ENCODE measurements around the gene UMOD.

The UMOD gene

GRCh38 chr16:20313741-20314140 is 38.8 kb downstream of the UMOD start:
- no peak for TF ChIP-seq YY1 (IDR thresholded peaks at IDR 0.05; ENCODE audit: low read depth)
- no peak for TF ChIP-seq ZBTB7A (IDR thresholded peaks at IDR 0.05; ENCODE audit: low read depth)
- no peak for TF ChIP-seq EGR1 (IDR thresholded peaks at IDR 0.05)
- TF ChIP-seq CREB1 (IDR thresholded peaks at IDR 0.05; ENCODE audit: low read depth) = no peak

- no peak for TF ChIP-seq FOXM1 (IDR thresholded peaks at IDR 0.05; ENCODE audit: borderline replicate concordance, low read depth)
- no peak for TF ChIP-seq ZBTB7A (IDR thresholded peaks at IDR 0.05; ENCODE audit: low read depth)
- no peak for TF ChIP-seq TEAD4 (IDR thresholded peaks at IDR 0.05)
- no peak for TF ChIP-seq RAD21 (IDR thresholded peaks at IDR 0.05; ENCODE audit: low read depth)
- TF ChIP-seq NFIC (IDR thresholded peaks at IDR 0.05) = no peak
- no peak for TF ChIP-seq USF1 (IDR thresholded peaks at IDR 0.05)
- TF ChIP-seq YY1 (IDR thresholded peaks at IDR 0.05; ENCODE audit: low read depth) = no peak
- TF ChIP-seq MAX (IDR thresholded peaks at IDR 0.05) = no peak
- no peak for TF ChIP-seq EGR1 (IDR thresholded peaks at IDR 0.05)
- TF ChIP-seq TAF1 (IDR thresholded peaks at IDR 0.05; ENCODE audit: low read depth) = no peak
- no peak for TF ChIP-seq CREB1 (IDR thresholded peaks at IDR 0.05; ENCODE audit: low read depth)
- TF ChIP-seq TCF12 (IDR thresholded peaks at IDR 0.05; ENCODE audit: low read depth) = no peak
- TF ChIP-seq EP300 (IDR thresholded peaks at IDR 0.05; ENCODE audit: borderline replicate concordance) = no peak
- TF ChIP-seq REST (IDR thresholded peaks at IDR 0.05; ENCODE audit: low read depth) = no peak
- no peak for TF ChIP-seq CEBPB (IDR thresholded peaks at IDR 0.05)
Measured at GRCh38 chr16:20311548-20311947, 41.0 kb downstream of the UMOD start.

GRCh38 chr16:20310421-20311395 is 41.8 kb downstream of the UMOD start:
- TF ChIP-seq FOXM1 (IDR thresholded peaks at IDR 0.05; ENCODE audit: borderline replicate concordance, low read depth) (no peak), CEBPB (IDR thresholded peaks at IDR 0.05) (no peak), TCF12 (IDR thresholded peaks at IDR 0.05; ENCODE audit: low read depth) (no peak), EGR1 (IDR thresholded peaks at IDR 0.05) (no peak), REST (IDR thresholded peaks at IDR 0.05; ENCODE audit: low read depth) (no peak), RAD21 (IDR thresholded peaks at IDR 0.05; ENCODE audit: low read depth) (no peak), NFIC (IDR thresholded peaks at IDR 0.05) (no peak), MAX (IDR thresholded peaks at IDR 0.05) (no peak), YY1 (IDR thresholded peaks at IDR 0.05; ENCODE audit: low read depth) (no peak), TEAD4 (IDR thresholded peaks at IDR 0.05) (no peak)

GRCh38 chr16:20309786-20310185 is 42.7 kb downstream of the UMOD start:
- TF ChIP-seq MAX (IDR thresholded peaks at IDR 0.05) (no peak), TEAD4 (IDR thresholded peaks at IDR 0.05) (no peak), TAF1 (IDR thresholded peaks at IDR 0.05; ENCODE audit: low read depth) (no peak), CEBPB (IDR thresholded peaks at IDR 0.05) (no peak), YY1 (IDR thresholded peaks at IDR 0.05; ENCODE audit: low read depth) (no peak), TCF12 (IDR thresholded peaks at IDR 0.05; ENCODE audit: low read depth) (no peak)

- TF ChIP-seq CEBPB (IDR thresholded peaks at IDR 0.05) (no peak), ZBTB7A (IDR thresholded peaks at IDR 0.05; ENCODE audit: low read depth) (no peak), NFIC (IDR thresholded peaks at IDR 0.05) (no peak), YY1 (IDR thresholded peaks at IDR 0.05; ENCODE audit: low read depth) (no peak), RAD21 (IDR thresholded peaks at IDR 0.05; ENCODE audit: low read depth) (no peak), REST (IDR thresholded peaks at IDR 0.05; ENCODE audit: low read depth) (no peak), FOXM1 (IDR thresholded peaks at IDR 0.05; ENCODE audit: borderline replicate concordance, low read depth) (no peak), EP300 (IDR thresholded peaks at IDR 0.05; ENCODE audit: borderline replicate concordance) (no peak), CREB1 (IDR thresholded peaks at IDR 0.05; ENCODE audit: low read depth) (no peak), TAF1 (IDR thresholded peaks at IDR 0.05; ENCODE audit: low read depth) (no peak), TEAD4 (IDR thresholded peaks at IDR 0.05) (no peak), MAX (IDR thresholded peaks at IDR 0.05) (no peak), EGR1 (IDR thresholded peaks at IDR 0.05) (no peak), TCF12 (IDR thresholded peaks at IDR 0.05; ENCODE audit: low read depth) (no peak)
Measured at GRCh38 chr16:20308801-20309590, 43.5 kb downstream of the UMOD start.

Measured in Ishikawa (cell line).